ENCODE results near the gene RETREG2.

RETREG2 gene

DNA sequence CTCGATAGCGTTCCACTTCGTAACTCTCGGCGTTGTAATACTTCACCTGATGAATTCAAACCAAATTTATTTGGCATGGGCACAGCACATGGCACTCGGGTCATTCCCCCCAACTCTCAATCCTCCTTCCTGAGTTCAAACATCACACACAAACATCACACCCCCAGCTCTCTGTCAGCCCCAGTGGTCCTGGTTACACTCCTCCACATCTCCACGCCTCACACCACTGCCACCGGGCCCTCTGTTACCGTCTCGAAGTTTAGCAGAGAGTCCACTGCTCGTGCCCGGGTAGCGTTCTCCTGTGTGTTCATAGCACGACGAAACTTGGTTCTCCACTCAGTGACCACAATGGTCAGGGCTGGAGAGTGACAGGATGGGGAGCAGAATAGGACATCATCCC lies 36.1 kb downstream of the RETREG2 start:
- peaks cover 2% of the 10 kb centered on the region for H3K4me1 ChIP-seq
- H3K4me3 ChIP-seq (ENCODE audit: low read depth, low read length): no peak overlapping the region
- peaks cover 67% of the 10 kb centered on the region for H3K36me3 ChIP-seq
- TF ChIP-seq, protein P1, sequence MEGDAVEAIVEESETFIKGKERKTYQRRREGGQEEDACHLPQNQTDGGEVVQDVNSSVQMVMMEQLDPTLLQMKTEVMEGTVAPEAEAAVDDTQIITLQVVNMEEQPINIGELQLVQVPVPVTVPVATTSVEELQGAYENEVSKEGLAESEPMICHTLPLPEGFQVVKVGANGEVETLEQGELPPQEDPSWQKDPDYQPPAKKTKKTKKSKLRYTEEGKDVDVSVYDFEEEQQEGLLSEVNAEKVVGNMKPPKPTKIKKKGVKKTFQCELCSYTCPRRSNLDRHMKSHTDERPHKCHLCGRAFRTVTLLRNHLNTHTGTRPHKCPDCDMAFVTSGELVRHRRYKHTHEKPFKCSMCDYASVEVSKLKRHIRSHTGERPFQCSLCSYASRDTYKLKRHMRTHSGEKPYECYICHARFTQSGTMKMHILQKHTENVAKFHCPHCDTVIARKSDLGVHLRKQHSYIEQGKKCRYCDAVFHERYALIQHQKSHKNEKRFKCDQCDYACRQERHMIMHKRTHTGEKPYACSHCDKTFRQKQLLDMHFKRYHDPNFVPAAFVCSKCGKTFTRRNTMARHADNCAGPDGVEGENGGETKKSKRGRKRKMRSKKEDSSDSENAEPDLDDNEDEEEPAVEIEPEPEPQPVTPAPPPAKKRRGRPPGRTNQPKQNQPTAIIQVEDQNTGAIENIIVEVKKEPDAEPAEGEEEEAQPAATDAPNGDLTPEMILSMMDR (IDR thresholded peaks at IDR 0.05; ENCODE audit: low read depth, low read length): no peak
- no peaks in the 10 kb centered on the region for H3K9me3 ChIP-seq
- no peaks in the 10 kb centered on the region for H3K27me3 ChIP-seq
- DNase-seq: no peak

DNA sequence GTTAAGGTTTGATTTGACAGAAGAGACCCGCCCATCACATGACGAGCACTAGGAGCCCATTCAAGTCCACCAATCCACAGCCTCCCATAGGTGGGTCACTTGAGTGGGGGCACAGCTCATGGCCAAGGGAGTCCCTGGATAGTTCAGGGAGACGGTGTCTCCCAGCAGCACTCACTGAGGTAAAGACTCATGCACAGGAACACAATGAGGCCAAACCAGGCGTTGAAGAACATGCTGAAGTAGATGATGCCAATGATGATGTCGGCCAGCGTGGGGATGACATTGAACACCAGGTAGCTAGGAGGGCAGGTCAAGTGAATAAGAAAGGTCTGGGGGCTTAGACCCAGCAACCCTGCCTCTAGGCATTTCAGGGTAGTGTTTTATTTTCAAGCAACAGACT lies 36.7 kb downstream of the RETREG2 start:
- DNase-seq: no peak
- Histone ChIP-seq H3K9me3 (no peaks in the 10 kb centered on the region), H3K4me1 (peaks cover 5% of the 10 kb centered on the region), H3K4me3 (ENCODE audit: low read depth, low read length) (no peak overlapping the region), H3K27me3 (no peaks in the 10 kb centered on the region), H3K36me3 (peaks cover 69% of the 10 kb centered on the region)
- TF ChIP-seq, protein P1 (IDR thresholded peaks at IDR 0.05; ENCODE audit: low read depth, low read length): no peak

DNA sequence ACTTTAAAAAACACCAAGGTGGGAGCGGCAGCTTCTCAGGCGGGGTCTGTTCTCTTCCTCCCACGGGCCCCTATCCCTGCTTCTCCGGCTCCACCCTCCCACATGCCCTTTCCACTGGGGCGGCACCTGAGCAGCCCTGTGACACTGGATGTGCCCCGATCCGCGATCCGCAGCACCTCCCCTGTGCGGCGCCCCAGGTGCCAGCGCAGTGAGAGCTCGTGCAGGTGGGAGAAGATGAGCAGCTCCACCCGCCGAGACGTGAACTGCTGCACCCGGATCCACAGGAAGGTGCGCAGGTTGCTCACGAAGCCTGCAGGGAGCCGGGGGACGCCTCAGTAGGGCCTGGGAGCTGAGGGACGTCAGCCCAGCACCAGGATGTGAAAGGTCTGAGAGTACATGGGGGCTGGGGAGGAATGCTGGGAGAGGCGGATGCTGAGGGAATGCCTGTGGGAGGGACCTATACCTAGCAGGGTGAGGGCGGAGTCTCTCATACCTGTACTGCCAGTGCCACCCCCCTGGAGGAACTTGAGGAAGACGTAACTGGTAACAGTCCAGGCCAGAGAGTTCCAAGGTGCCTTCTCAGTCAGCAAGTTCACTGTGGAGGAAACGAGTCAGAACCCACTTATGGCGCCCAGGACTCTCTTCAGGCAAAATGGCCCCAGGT lies 37.9 kb downstream of the RETREG2 start:
- Histone ChIP-seq H3K27me3 (no peaks in the 10 kb centered on the region), H3K4me3 (ENCODE audit: low read depth, low read length) (no peak overlapping the region), H3K36me3 (peaks cover 69% of the 10 kb centered on the region), H3K9me3 (no peaks in the 10 kb centered on the region), H3K4me1 (peaks cover 5% of the 10 kb centered on the region)
- TF ChIP-seq, protein P1 (IDR thresholded peaks at IDR 0.05; ENCODE audit: low read depth, low read length): no peak
- no peak for DNase-seq

DNA sequence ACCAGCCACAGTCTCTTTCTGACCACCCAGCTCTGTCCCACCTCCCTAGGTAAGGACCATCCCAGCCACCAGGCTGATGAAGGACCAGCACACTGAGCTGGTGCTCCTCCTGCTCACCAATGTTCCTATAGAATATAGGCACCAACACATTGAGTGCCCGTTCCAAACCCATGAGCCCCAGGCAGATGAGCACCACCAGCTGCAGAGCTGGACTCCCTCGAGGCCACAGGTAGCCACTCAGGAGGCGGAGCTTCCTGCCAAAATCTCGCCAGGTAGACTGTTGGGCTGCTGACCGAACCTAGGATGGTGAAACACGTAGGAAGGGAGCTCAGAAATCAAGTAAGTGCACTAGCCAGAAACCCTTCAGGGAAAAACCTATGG lies 38.5 kb downstream of the RETREG2 start:
- H3K4me1 ChIP-seq: peaks cover 5% of the 10 kb centered on the region
- H3K4me3 ChIP-seq (ENCODE audit: low read depth, low read length): no peak overlapping the region
- H3K9me3 ChIP-seq: no peaks in the 10 kb centered on the region
- no peaks in the 10 kb centered on the region for H3K27me3 ChIP-seq
- no peak for DNase-seq
- TF ChIP-seq, protein P1 (IDR thresholded peaks at IDR 0.05; ENCODE audit: low read depth, low read length): no peak
- peaks cover 71% of the 10 kb centered on the region for H3K36me3 ChIP-seq

DNA sequence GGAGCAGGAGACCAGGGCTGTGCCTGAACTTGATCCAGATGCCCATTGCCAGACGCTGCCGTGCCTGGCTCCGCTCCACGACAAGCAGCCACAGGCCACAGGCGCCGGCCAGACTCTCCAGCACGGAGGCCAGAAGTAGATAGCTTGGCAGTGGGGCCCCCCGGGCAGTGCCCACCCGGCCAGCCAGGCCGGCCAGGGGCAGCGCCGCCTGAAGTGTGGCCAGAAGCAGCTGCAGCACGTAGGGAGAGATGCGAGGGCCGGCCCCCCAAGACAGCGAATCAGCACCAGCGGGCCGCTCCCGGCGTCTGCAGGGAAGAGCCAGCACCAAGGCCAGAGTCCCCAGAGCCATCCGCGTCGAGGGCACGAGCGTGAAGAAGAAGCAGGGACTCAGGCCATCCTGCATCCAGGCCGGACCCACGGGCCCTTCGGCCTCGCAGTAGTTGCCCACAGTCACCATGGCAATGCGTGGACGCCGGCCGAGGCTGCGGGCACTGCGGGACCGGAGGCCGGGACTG lies 40.2 kb downstream of the RETREG2 start:
- peak overlapping the region; percentile 85 for H3K4me3 ChIP-seq (ENCODE audit: low read depth, low read length)
- peaks cover 59% of the 10 kb centered on the region for H3K36me3 ChIP-seq
- peaks cover 5% of the 10 kb centered on the region for H3K4me1 ChIP-seq
- peak; percentile 85 for DNase-seq
- no peaks in the 10 kb centered on the region for H3K27me3 ChIP-seq
- no peaks in the 10 kb centered on the region for H3K9me3 ChIP-seq
- TF ChIP-seq, protein P1 (IDR thresholded peaks at IDR 0.05; ENCODE audit: low read depth, low read length): no peak

Measured in BE2C (cell line).